Progenitor cell of endocrine pancreas (in vitro differentiated cells): ENCODE measurements around the gene CD247. TPM values are rescaled to one million over a fixed set of nuclear protein-coding genes. Genes with fewer than 3 reads are reported as not detected.

Experiments used
- DNase-seq: peaks from one replicate; pipeline ENCODE4 v3.0.0; 2021; ENCODE audit warnings: low spot score; ENCODE audit not compliant: unreplicated experiment
- H3K27ac Mint-ChIP-seq: 2 replicates; pipeline ENCODE4 v1.8.0; 2021; ENCODE audit warnings: mild to moderate bottlenecking, moderate library complexity, mixed read lengths
- H3K27me3 Mint-ChIP-seq: 2 replicates; pipeline ENCODE4 v1.8.0; 2021; ENCODE audit warnings: mixed read lengths
- H3K36me3 Mint-ChIP-seq: 2 replicates; pipeline ENCODE4 v1.8.0; 2022; ENCODE audit warnings: mixed read lengths; ENCODE audit not compliant: insufficient read depth
- H3K4me1 Mint-ChIP-seq: 2 replicates; pipeline ENCODE4 v1.8.0; 2021; ENCODE audit warnings: low read depth, mixed read lengths
- H3K4me3 Mint-ChIP-seq: 2 replicates; pipeline ENCODE4 v1.8.0; 2021; ENCODE audit warnings: low read depth, mild to moderate bottlenecking, moderate library complexity, mixed read lengths
- H3K9me3 Mint-ChIP-seq: 2 replicates; pipeline ENCODE4 v1.8.0; 2021; ENCODE audit warnings: low read depth, mixed read lengths
- CTCF ChIP-seq: fragments of 200-600 bp; sonication (generic); IDR thresholded peaks from one replicate; pipeline ENCODE4 v1.5.0; 2021; ENCODE audit warnings: antibody characterized with exemption, mild to moderate bottlenecking; ENCODE audit not compliant: unreplicated experiment
- total RNA-seq: library from RNA; stranded (reverse); gene quantifications from 2 replicates; pipeline ENCODE4 v1.2.1, GENCODE V29; 2021

The CD247 gene
- total RNA-seq, 1 donor from 2014 or later, result not detected

- H3K4me1 Mint-ChIP-seq, result no peaks in the 10 kb centered on the region
- no peaks in the 10 kb centered on the region for H3K9me3 Mint-ChIP-seq
- H3K36me3 Mint-ChIP-seq, result peaks cover 4% of the 10 kb centered on the region
- H3K27ac Mint-ChIP-seq, result no peak overlapping the region
- TF ChIP-seq CTCF, result no peak
- no peak for DNase-seq
- H3K27me3 Mint-ChIP-seq, result no peaks in the 10 kb centered on the region
- H3K4me3 Mint-ChIP-seq, result no peak overlapping the region
Observed at GRCh38 chr1:167392200-167392696, 126.1 kb downstream of the CD247 start.

GRCh38 chr1:167388976-167389375, 129.4 kb downstream of the CD247 start:
- peaks cover 12% of the 10 kb centered on the region for H3K36me3 Mint-ChIP-seq
- H3K4me3 Mint-ChIP-seq, result no peak overlapping the region
- no peak for TF ChIP-seq CTCF
- DNase-seq, result no peak
- no peaks in the 10 kb centered on the region for H3K27me3 Mint-ChIP-seq
- no peaks in the 10 kb centered on the region for H3K9me3 Mint-ChIP-seq
- H3K4me1 Mint-ChIP-seq, result no peaks in the 10 kb centered on the region
- no peak overlapping the region for H3K27ac Mint-ChIP-seq

- Mint-ChIP-seq H3K36me3 (peaks cover 17% of the 10 kb centered on the region), H3K4me3 (no peak overlapping the region), H3K27me3 (no peaks in the 10 kb centered on the region), H3K27ac (no peak overlapping the region), H3K9me3 (no peaks in the 10 kb centered on the region), H3K4me1 (no peaks in the 10 kb centered on the region)
- no peak for DNase-seq
- TF ChIP-seq CTCF, result no peak
Observed at GRCh38 chr1:167387251-167387910, 130.9 kb downstream of the CD247 start.

Other genes starting within 250 kb of the CD247 start
- gene CREG1, start 35.2 kb upstream of the CD247 start, total RNA-seq, result 27.7 and 32.3 TPM in 2 replicates
- 0.22 and 0.38 TPM in 2 replicates for gene RCSD1, start 111.7 kb upstream of the CD247 start, total RNA-seq
- gene MPZL1, start 203.5 kb upstream of the CD247 start, total RNA-seq, result 127 and 133 TPM in 2 replicates